ENCODE data around the gene KCNAB1.
"Not testable (repeated sequence)": the region's sequence is repeated elsewhere in the genome, so short reads cannot be mapped to it uniquely, and the experiment has no call there.

KCNAB1 gene

DNA sequence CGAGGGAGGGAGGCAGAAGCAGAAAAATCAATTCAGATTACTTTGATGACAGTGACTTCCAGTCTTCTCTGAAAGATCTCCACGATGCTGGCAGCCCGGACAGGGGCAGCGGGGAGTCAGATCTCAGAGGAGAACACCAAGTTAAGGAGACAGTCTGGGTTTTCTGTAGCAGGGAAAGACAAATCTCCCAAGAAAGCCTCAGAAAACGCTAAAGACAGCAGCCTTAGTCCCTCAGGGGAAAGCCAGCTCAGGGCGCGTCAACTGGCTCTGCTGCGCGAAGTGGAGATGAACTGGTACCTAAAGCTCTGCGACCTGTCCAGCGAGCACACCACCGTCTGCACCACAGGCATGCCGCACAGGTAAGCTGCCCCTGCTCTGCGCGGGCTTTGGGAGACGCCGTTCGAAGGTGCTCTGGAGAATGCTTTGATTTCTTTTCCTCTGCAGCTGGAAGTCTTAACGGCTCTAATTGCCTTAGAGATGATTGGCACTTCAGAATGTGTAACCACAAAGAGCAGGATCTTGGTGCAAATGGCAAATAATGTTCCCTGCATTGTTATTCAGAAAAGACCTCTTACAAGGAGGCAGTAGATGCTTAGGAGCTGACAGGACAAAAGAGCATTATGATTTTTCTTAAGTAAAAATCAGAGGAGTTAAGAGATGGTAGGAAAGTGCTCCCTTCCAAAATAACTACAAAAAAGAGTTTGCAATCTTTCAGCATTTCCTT lies at the start of gene KCNAB1:
KCNAB1 (plus strand) TSS at position 51 of the 724 bp plus-strand sequence.
- no peak for DNase-seq

DNA sequence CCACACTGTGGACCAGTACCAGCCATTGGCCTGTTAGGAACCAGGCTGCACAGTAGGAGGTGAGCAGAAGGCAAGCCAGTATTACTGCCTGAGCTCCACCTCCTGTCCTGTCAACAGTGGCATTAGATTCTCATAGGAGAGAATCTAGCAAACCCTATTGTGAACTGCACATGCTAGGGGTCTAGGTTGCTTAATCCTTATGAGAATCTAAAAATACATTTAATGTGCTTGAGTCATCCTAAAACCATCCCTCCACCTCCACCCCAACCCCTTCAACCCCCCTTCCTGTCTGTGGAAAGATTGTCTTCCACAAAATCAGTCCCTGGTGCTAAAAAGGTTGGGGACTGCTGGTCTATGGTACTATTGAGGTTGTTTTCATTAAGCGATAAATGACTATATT lies 49.3 kb upstream of the KCNAB1 start:
- no peak for DNase-seq

- not testable (repeated sequence) for DNase-seq
These were observed 47.3 kb upstream of the KCNAB1 start for GRCh38 chr3:156072950-156073657.

DNA sequence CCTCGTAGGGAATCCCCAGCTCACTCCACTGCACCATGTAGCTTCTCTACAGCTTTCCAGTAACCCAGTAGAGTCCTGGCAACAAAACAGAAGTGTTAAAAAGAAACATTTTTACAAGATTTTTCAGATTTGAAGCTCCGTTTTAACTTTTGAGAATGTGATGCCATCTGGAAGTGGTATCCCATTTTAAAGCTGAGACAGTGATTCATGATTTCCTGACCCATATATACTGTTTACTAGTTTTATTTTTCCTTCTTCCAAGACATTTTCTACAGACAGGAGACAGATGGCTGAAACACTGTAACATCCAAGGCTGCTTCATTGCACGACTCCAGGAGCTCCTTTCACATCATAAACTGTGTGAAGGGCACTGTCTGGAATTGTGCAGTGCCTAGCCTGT lies 30.3 kb upstream of the KCNAB1 start:
- DNase-seq: no peak

DNA sequence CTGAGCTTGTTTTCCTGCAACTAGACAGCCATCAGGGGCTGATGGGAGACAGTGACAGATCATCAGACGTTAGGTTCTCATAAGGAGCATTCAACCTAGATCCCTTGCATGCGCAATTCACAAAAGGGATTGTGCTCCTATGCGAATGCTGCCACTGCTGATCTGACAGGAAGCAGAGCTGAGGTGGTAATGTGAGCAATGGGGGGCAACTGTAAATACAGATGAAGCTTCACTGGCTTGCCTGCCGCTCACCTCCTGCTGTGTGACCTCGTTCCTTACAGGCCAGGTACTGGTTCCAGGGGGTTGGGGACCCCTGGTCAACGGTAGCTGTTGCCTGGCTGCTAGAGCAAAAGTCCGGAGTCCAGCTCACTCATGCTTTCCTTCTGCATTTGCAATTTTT lies 26.4 kb upstream of the KCNAB1 start:
- no peak for DNase-seq

- DNase-seq: no peak
These were observed 26.0 kb upstream of the KCNAB1 start for GRCh38 chr3:156094391-156094790.

GRCh38 chr3:156095652-156096051 lies 24.7 kb upstream of the KCNAB1 start:
- DNase-seq: not testable (repeated sequence)

GRCh38 chr3:156098437-156099035 lies 21.8 kb upstream of the KCNAB1 start:
- no peak for DNase-seq

- DNase-seq: not testable (repeated sequence)
These were observed 21.0 kb upstream of the KCNAB1 start for GRCh38 chr3:156099348-156099747.

DNA sequence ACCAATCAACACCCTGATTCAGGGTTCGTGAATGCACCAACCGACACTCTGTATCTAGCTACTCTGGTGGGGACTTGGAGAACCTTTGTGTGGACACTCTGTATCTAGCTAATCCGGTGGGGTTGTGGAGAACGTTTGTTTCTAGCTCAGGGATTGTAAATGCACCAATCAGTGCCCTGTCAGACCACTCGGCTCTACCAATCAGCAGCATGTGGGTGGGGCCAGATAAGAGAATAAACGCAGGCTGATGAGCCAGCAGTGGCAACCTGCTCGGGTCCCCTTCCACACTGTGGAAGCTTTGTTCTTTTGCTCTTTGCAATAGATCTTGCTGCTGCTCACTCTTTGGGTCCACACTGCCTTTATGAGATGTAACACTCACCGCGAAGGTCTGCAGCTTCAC lies 20.4 kb upstream of the KCNAB1 start:
- DNase-seq: not testable (repeated sequence)

GRCh38 chr3:156102267-156102931 lies 18.0 kb upstream of the KCNAB1 start:
- no peak for DNase-seq

DNA sequence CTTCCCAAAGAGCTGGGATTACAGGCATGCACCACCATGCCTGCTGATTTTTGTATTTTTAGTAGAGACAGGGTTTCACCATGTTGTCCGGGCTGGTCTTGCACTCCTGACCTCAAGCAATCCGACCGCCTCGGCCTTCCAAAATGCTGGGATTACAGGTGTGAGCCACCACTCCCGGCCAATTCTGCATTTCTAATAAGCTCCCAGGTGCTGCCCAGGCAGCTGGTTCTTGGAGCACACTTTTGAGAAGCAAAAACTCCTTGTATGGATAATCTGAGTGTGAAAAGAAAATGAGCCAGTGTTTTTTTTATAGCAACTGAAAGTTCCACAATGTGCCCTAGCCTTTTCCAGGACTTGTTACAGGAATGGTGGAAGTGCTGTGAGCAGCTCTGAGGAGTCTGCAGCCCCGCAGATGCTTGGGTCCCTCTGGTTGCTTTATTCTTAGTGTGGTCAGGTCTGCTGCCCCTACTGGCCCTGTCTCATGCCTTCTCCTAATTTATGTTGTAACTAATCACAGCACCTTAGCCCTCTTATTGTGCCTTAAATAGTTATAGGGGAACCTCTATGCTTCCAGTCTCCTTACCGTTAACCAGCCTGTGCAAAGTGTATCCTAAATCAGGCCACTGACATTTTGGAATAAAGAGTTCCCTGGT lies 13.5 kb upstream of the KCNAB1 start:
- DNase-seq: no peak

DNA sequence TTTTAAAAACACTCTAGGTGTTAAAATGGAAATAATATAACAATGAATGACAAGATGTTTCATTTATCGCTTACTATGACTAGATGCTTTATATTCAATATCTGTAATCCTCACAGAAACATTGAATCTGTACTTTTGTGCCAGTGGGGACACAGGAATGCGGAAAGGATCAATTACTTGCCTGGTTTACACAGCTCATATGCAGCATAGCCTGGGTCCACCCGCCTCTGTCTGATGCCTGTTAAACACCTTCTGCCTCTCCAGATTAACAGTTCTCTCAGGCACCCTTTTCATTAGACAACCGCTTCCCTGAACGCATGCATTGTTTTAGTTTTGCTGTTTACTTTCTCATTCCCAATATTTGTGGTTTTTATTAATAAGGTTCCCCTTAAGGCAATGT lies 12.9 kb upstream of the KCNAB1 start:
- DNase-seq: no peak

DNA sequence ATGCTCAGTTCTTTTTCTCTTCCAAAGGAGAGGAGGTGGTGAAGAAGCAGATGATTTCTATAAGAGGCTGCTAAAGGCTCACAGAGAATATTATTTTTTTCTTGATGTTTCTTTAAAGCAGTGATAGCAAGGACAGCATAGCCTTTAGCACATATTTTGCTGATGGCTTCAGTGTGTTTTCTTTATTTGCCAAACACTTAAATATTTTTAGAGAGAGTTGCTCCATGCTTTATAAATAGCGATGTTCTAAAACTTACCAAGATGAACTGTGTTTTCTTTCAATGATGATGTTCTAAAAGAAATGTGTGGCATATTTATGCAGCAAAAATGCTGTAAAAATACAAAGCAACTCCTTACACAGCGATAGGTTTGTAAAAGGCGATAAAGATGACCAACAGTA lies 11.8 kb upstream of the KCNAB1 start:
- DNase-seq: no peak

GRCh38 chr3:156109989-156110388 lies 10.4 kb upstream of the KCNAB1 start:
- DNase-seq: no peak

- DNase-seq: no peak
These were observed 6.1 kb downstream of the KCNAB1 start for GRCh38 chr3:156126467-156126866.

GRCh38 chr3:156131241-156131640 lies 10.9 kb downstream of the KCNAB1 start:
- DNase-seq: no peak

DNA sequence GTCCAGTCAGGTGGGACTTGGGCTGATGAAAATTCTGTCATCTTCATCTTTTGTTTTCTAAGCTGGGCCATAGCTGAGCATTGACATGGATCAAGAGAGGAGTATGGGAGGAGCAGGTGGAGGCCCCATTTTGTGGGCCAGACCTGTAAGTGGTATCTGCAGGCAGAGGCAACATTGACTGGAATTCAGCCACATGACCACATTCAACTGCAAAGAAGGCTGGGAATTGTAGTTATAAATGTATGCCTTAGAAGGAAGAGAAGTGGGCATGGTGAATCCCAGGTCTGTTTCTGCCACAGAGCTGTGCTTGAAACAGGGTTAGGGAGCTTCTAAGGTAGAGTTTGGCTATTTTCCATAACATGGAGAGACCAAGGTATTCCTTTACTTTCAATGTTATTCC lies 11.4 kb downstream of the KCNAB1 start:
- no peak for DNase-seq

DNA sequence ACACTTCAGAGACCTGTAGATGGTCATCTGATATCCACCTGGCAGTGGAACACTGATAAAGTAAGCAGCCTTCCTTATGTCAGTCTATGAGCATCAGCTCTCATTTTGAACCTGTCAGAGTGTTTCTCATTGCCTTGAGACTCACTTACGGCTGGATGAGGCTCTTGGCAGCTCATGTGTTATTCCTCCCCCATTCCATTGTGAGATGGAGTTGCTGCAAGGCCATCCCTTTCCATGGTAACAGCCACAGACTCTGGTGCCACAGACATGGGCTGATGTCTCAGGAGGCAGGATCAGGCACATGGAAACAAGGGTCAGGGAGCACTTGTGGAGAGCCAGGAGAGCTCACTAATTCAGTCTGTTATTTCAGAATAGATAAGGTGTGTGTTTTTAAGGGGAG lies 11.9 kb downstream of the KCNAB1 start:
- DNase-seq: no peak

GRCh38 chr3:156133076-156133475 lies 12.7 kb downstream of the KCNAB1 start:
- DNase-seq: no peak

DNA sequence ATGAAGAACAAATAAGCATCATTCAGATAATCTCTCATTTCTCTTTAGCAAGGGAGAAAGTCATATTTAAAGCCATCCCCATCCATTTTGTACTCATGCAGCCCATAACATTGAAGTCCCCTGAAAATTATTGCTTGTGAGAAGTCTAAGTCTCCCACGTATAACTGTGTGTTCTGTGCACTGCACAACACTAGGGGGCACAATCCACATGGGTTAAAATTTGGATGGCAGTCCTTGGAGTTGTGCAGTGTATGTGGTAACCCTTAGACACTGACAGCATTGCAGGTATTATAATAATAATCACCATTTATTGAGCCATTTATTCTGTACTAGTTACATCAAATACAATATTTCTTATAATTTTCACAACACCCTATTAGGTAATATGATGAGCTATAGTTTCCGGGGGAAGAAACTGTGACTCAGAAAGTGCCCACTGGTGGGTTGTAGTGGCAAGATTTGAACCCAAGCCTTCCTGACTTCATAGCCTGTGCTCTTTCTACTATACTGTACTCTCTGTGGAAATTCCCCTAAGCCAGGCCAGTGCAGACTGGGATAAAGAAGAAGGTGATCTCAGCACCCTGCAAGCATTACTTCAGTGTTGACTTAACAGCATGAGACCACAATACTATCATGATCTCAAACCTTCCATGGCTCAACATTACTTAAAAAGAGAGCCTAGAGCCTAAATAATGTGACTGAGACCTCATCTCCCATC lies 15.7 kb downstream of the KCNAB1 start:
- DNase-seq: no peak

- DNase-seq: not testable (repeated sequence)
These were observed 17.0 kb downstream of the KCNAB1 start for GRCh38 chr3:156137397-156137796.
